Thyroid gland (tissue), 4 donors: ENCODE results near the gene CNTN5.

Experiments used
- CTCF ChIP-seq, 6 experiments: fragments of 200-600 bp in 3 of 6; fragments of 450-650 bp in 3 of 6; sonication (generic) in 3 of 6; IDR thresholded peaks; one replicate each; pipeline ENCODE4 v1.5.1; 2016 to 2019; ENCODE audit warnings: antibody characterized with exemption in 6 of 6, mild to moderate bottlenecking in 2 of 6, inconsistent platforms in 1 of 6, moderate library complexity in 1 of 6
- POLR2A ChIP-seq, 2 donors: fragments of 450-650 bp; IDR thresholded peaks; one replicate each; pipeline ENCODE4 v1.6.1; 2017; ENCODE audit warnings: antibody characterized with exemption in 2 of 2, mild to moderate bottlenecking in 2 of 2, moderate library complexity in 1 of 2

GRCh38 chr11:100008417-100008816, 987.7 kb downstream of the CNTN5 start:
- TF ChIP-seq CTCF (IDR thresholded peaks at IDR 0.05) (no peak), POLR2A (IDR thresholded peaks at IDR 0.05) (no peak)
